Astrocyte (in vitro differentiated cells and primary cell): ENCODE measurements around the gene SSU72.
"Not testable (repeated sequence)": the region's sequence is repeated elsewhere in the genome, so short reads cannot be mapped to it uniquely, and the experiment has no call there.

Experiments used
- EZH2 ChIP-seq: IDR thresholded peaks from 2 replicates; pipeline ENCODE4 v1.6.1; 2012; ENCODE audit warnings: mild to moderate bottlenecking, low read length, inconsistent platforms; ENCODE audit not compliant: insufficient read depth
- TF ChIP-seq, protein P1 (sequence below): IDR thresholded peaks from 2 replicates; pipeline ENCODE4 v1.5.1; 2011; ENCODE audit warnings: low read depth, mild to moderate bottlenecking, inconsistent platforms, low read length, moderate library complexity; ENCODE audit not compliant: insufficient read depth

DNA sequence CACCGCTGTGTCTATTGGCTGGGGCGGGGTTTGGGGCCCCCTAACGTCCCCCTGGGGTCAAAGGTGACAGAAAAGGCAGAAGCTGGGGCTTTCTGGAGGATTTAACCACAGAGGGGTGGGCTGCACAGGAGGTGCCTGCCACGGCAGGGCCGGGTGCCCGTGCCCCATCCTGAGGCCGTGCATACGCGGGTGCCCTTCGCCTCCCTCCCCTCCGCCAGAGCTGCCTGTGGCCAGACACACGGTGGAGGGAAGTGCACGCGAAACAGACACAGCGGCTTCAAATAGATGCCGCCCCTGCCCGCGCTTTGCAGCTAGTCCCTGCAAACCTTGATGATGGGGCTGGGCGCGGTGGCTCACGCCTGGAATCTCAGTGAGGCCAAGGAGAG, 65.2 kb downstream of the SSU72 start:
- TF ChIP-seq, protein P1, sequence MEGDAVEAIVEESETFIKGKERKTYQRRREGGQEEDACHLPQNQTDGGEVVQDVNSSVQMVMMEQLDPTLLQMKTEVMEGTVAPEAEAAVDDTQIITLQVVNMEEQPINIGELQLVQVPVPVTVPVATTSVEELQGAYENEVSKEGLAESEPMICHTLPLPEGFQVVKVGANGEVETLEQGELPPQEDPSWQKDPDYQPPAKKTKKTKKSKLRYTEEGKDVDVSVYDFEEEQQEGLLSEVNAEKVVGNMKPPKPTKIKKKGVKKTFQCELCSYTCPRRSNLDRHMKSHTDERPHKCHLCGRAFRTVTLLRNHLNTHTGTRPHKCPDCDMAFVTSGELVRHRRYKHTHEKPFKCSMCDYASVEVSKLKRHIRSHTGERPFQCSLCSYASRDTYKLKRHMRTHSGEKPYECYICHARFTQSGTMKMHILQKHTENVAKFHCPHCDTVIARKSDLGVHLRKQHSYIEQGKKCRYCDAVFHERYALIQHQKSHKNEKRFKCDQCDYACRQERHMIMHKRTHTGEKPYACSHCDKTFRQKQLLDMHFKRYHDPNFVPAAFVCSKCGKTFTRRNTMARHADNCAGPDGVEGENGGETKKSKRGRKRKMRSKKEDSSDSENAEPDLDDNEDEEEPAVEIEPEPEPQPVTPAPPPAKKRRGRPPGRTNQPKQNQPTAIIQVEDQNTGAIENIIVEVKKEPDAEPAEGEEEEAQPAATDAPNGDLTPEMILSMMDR: not testable (repeated sequence)
- TF ChIP-seq EZH2: not testable (repeated sequence)
